ENCODE measurements around the gene POLR3E. TPM values are rescaled to one million over a fixed set of nuclear protein-coding genes. Genes with fewer than 3 reads are reported as not detected.
A peak's percentile ranks its signal among the peaks of the same experiment; 100 is the strongest.

Gene POLR3E
- total and polyA plus RNA-seq, 5 donors from 2014 or later = 10.2 to 249 (median 16.2) TPM

DNA sequence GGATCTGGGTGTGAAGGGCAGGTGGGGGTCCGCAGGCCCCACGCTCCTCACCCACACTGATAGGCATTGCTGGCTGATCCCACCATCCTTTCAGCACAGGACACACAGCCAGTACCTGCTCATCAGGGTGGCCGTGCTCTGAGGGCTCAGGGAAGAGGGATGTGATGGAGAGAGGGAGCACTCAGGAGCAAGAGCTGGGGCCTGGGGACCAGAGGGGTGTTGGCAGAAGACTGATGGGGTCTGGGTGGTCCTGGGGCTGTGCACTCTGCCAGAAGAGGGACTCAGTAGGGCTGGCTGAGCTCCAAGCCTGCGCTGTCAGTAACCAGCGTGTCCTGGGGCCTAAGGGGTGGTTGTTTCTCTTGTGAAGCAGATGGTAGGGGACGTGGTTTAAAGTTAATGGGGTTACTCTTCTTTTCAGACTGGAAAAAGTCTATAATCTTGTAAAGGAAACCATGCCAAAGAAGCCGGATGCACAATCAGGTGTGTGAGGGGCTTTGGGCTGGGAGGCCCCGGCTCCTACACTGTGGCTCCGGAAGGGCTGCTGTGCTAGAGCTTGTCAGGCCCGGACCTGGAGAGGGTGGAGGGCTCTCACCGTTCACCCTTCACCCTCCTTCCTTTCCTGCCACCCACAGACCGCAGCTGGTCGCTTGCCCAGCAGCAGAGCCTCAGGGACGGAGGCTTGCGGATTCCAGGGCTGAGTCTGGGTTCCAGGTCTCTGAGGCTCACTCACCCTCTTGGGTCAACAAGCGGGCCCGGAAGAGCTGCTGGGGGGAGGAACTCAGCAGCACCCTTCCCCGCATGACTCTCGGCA lies 27.8 kb downstream of the POLR3E start:
- ATAC-seq (ENCODE audit: low read depth in 2 of 2) (no peak), DNase-seq (no peak)
- no peaks in the 10 kb centered on the region for H3K27me3 Mint-ChIP-seq
- Histone ChIP-seq H3K27me3 (ENCODE audit: control insufficient read depth, insufficient read depth, low read length) (no peaks in the 10 kb centered on the region), H3K27ac (ENCODE audit: insufficient read depth, low read length, poor library complexity, severe bottlenecking) (no peak overlapping the region), H3K36me3 (ENCODE audit: control insufficient read depth, insufficient read depth, low read length) (peaks cover 75% of the 10 kb centered on the region), H3K9me3 (ENCODE audit: control insufficient read depth in 2 of 2, low read length in 2 of 2) (no peaks in the 10 kb centered on the region), H3K4me1 (ENCODE audit: control insufficient read depth, insufficient read depth, low read length, poor library complexity, severe bottlenecking) (peaks cover 3% of the 10 kb centered on the region), H3K4me3 (ENCODE audit: low read depth, low read length) (no peak overlapping the region)
- H3K4me1 Mint-ChIP-seq = peaks cover 6 to 22% (median 11%) of the 10 kb centered on the region in 4 donors
- H3K9me3 Mint-ChIP-seq = no peaks in the 10 kb centered on the region
- H3K4me3 Mint-ChIP-seq = no peak overlapping the region
- peaks cover 16% of the 10 kb centered on the region for H3K36me3 Mint-ChIP-seq
- peak overlapping the region in 1 of 3 donors; percentile 59 for H3K27ac Mint-ChIP-seq

DNA sequence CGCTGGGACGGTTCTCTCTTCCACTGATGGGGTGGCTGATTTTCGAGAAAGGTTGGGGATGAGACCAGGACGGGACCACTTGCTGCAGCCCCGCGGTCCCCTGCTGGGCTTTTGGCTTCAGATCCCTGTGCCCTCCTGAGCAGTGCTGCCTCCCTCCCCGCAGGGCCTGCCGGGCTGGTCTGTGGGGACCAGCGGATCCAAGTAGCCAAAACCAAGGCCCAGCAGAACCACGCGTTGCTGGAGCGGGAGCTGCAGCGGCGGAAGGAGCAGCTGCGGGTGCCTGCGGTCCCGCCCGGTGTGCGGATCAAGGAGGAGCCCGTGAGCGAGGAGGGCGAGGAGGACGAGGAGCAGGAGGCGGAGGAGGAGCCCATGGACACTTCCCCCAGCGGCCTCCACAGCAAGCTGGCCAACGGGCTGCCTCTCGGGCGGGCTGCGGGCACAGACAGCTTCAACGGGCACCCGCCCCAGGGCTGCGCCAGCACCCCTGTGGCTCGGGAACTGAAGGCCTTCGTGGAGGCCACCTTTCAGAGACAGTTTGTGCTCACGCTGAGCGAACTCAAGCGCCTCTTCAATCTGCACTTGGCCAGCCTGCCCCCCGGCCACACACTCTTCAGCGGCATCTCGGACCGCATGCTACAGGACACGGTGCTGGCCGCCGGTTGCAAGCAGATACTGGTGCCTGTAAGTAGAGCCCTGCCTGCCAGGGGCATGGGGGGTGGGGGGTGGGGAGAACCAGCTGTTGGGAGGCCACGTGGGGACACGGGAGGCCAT lies 28.6 kb downstream of the POLR3E start:
- no peaks in the 10 kb centered on the region for H3K9me3 Mint-ChIP-seq
- no peak for ATAC-seq (ENCODE audit: low read depth in 2 of 2)
- H3K27me3 ChIP-seq (ENCODE audit: control insufficient read depth, insufficient read depth, low read length) = no peaks in the 10 kb centered on the region
- H3K9me3 ChIP-seq (ENCODE audit: control insufficient read depth in 2 of 2, low read length in 2 of 2) = no peaks in the 10 kb centered on the region
- H3K4me3 Mint-ChIP-seq = no peak overlapping the region
- H3K4me1 ChIP-seq (ENCODE audit: control insufficient read depth, insufficient read depth, low read length, poor library complexity, severe bottlenecking) = peaks cover 3% of the 10 kb centered on the region
- H3K27ac Mint-ChIP-seq = peak overlapping the region in 1 of 3 donors; percentile 38
- peaks cover 19% of the 10 kb centered on the region for H3K36me3 Mint-ChIP-seq
- DNase-seq = no peak
- H3K36me3 ChIP-seq (ENCODE audit: control insufficient read depth, insufficient read depth, low read length) = peaks cover 75% of the 10 kb centered on the region
- H3K4me1 Mint-ChIP-seq = peaks cover 6 to 28% (median 15%) of the 10 kb centered on the region in 4 donors
- no peak overlapping the region for H3K4me3 ChIP-seq (ENCODE audit: low read depth, low read length)
- H3K27me3 Mint-ChIP-seq = no peaks in the 10 kb centered on the region
- H3K27ac ChIP-seq (ENCODE audit: insufficient read depth, low read length, poor library complexity, severe bottlenecking) = no peak overlapping the region

DNA sequence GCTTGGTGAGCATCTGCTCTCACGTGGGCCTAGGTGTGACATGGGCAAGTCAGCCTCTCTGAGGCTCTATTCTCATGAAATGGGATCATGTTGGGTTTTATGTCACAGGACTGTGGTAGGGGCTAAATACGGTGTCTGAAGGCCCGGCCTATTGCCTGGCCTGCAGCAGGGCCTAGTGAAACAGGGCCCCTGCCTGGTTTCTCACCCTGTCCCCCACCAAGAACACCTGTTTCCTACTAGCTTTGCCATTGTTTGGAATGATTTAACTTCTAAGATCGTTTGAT lies 29.1 kb downstream of the POLR3E start:
- Histone ChIP-seq H3K27ac (ENCODE audit: insufficient read depth, low read length, poor library complexity, severe bottlenecking) (no peak overlapping the region), H3K27me3 (ENCODE audit: control insufficient read depth, insufficient read depth, low read length) (no peaks in the 10 kb centered on the region), H3K4me1 (ENCODE audit: control insufficient read depth, insufficient read depth, low read length, poor library complexity, severe bottlenecking) (peaks cover 3% of the 10 kb centered on the region), H3K4me3 (ENCODE audit: low read depth, low read length) (no peak overlapping the region), H3K36me3 (ENCODE audit: control insufficient read depth, insufficient read depth, low read length) (peaks cover 75% of the 10 kb centered on the region), H3K9me3 (ENCODE audit: control insufficient read depth in 2 of 2, low read length in 2 of 2) (no peaks in the 10 kb centered on the region)
- no peak overlapping the region for H3K27ac Mint-ChIP-seq
- peaks cover 4 to 24% (median 12%) of the 10 kb centered on the region in 4 donors for H3K4me1 Mint-ChIP-seq
- peaks cover 17% of the 10 kb centered on the region for H3K36me3 Mint-ChIP-seq
- ATAC-seq (ENCODE audit: low read depth in 2 of 2) (no peak), DNase-seq (no peak)
- no peaks in the 10 kb centered on the region for H3K27me3 Mint-ChIP-seq
- H3K4me3 Mint-ChIP-seq = no peak overlapping the region
- H3K9me3 Mint-ChIP-seq = no peaks in the 10 kb centered on the region

DNA sequence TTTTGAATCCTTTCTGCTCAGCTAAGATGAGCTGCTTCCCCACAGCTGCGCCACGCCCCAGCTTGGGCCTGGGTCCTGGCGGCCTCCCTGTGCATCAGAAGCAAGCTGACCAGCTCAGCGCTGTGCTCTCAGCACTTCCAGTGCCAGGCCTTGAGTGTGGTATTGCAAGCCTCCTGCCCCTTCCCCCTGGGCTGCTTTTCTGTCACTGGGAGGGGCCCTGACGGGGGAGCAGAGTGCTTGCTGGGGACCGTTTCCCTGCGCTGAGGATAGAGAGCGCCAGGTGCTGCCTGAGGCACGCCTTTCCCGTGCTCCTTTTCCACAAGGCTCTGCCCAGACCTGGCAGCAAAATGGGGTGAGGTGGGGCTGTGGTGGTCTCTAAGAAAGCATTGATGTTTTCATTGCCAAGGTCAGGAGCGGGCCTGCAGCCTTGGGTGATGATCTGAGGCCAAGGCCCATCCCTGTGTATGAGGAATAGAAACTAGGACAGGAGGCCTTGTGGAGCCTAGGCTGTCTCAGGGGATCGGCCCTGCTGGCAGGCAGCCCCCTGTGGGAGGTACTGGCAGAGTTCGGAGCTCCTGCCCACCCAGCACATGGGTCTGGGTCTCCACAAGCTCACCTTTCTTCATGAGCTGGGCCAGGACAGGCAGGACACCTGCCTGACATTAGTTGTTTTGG lies 29.7 kb downstream of the POLR3E start:
- H3K4me3 ChIP-seq (ENCODE audit: low read depth, low read length) = no peak overlapping the region
- ATAC-seq (ENCODE audit: low read depth in 2 of 2) (no peak), DNase-seq (no peak)
- peaks cover 3% of the 10 kb centered on the region for H3K4me1 ChIP-seq (ENCODE audit: control insufficient read depth, insufficient read depth, low read length, poor library complexity, severe bottlenecking)
- peaks cover 8 to 23% (median 14%) of the 10 kb centered on the region in 4 donors for H3K4me1 Mint-ChIP-seq
- H3K36me3 ChIP-seq (ENCODE audit: control insufficient read depth, insufficient read depth, low read length) = peaks cover 75% of the 10 kb centered on the region
- no peaks in the 10 kb centered on the region for H3K9me3 ChIP-seq (ENCODE audit: control insufficient read depth in 2 of 2, low read length in 2 of 2)
- H3K27ac Mint-ChIP-seq = peak overlapping the region; percentile 42 to 54 (median 43)
- H3K27me3 ChIP-seq (ENCODE audit: control insufficient read depth, insufficient read depth, low read length) = no peaks in the 10 kb centered on the region
- H3K27me3 Mint-ChIP-seq = no peaks in the 10 kb centered on the region
- peaks cover 21% of the 10 kb centered on the region for H3K36me3 Mint-ChIP-seq
- no peak overlapping the region for H3K27ac ChIP-seq (ENCODE audit: insufficient read depth, low read length, poor library complexity, severe bottlenecking)
- H3K4me3 Mint-ChIP-seq = peak overlapping the region in 2 of 4 donors; percentile 7 to 91
- no peaks in the 10 kb centered on the region for H3K9me3 Mint-ChIP-seq

DNA sequence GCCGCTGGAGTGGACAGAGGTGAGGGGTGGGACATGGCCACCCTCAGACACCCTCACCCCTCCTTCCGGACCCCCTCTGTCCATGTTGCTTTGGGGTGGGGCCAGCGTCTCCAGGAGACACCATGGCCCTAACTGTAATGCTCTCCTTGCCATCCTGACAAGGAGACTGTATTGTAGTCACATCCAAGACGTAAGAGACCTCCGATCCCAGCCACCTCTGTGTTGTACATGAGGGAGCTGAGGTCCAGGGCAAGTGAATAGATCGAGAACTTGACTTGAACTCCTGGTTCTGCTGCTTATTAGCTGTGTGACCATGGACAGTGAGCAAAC lies 30.2 kb downstream of the POLR3E start:
- no peaks in the 10 kb centered on the region for H3K9me3 Mint-ChIP-seq
- ATAC-seq (ENCODE audit: low read depth in 2 of 2) = no peak

DNA sequence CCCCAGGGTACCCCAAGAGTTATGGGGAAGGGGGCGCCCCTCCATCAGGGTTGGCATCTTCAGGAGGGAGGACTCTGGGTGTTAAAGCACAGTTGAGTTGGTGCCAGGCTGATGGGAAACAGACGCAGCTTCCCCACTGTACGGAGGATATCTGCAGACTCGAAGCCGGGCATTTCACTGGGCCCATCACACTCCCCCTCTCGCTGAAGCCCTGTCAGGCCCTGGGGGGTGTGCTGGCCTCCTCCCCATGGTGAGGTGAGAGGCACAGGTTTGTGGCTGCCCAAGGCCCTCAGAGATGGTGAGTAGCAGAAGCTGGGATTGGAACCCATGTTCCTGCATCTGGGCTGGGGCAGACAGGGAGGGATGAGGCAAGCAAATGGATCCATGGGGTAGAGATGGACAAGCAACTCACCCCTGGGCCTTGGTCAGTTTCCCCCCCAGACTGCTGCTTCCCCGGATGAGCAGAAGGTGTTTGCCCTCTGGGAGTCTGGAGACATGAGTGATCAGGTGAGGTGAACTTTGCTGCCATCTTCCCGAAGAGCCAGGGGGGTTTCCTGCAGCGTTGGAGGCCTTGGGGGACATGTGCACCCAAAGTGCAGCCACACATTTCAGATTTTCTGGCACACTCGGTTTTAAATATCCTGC lies 31.0 kb downstream of the POLR3E start:
- DNase-seq (no peak), ATAC-seq (ENCODE audit: low read depth in 2 of 2) (no peak)
- Histone ChIP-seq H3K27ac (ENCODE audit: insufficient read depth, low read length, poor library complexity, severe bottlenecking) (no peak overlapping the region), H3K4me1 (ENCODE audit: control insufficient read depth, insufficient read depth, low read length, poor library complexity, severe bottlenecking) (peaks cover 3% of the 10 kb centered on the region), H3K36me3 (ENCODE audit: control insufficient read depth, insufficient read depth, low read length) (peaks cover 81% of the 10 kb centered on the region), H3K4me3 (ENCODE audit: low read depth, low read length) (no peak overlapping the region), H3K27me3 (ENCODE audit: control insufficient read depth, insufficient read depth, low read length) (no peaks in the 10 kb centered on the region), H3K9me3 (ENCODE audit: control insufficient read depth in 2 of 2, low read length in 2 of 2) (no peaks in the 10 kb centered on the region)
- H3K36me3 Mint-ChIP-seq = peaks cover 28% of the 10 kb centered on the region
- H3K9me3 Mint-ChIP-seq = no peaks in the 10 kb centered on the region
- H3K27ac Mint-ChIP-seq = peak overlapping the region in 2 of 3 donors; percentile 25 to 54
- no peaks in the 10 kb centered on the region for H3K27me3 Mint-ChIP-seq
- no peak overlapping the region for H3K4me3 Mint-ChIP-seq
- peaks cover 8 to 23% (median 17%) of the 10 kb centered on the region in 4 donors for H3K4me1 Mint-ChIP-seq

More for the DNA sequence above, 30.2 kb downstream of the POLR3E start:
- peaks cover 3% of the 10 kb centered on the region for H3K4me1 ChIP-seq (ENCODE audit: control insufficient read depth, insufficient read depth, low read length, poor library complexity, severe bottlenecking)
- Mint-ChIP-seq H3K4me3 (peak overlapping the region in 1 of 4 donors; percentile 91), H3K27ac (peak overlapping the region in 2 of 3 donors; percentile 25 to 54), H3K4me1 (peaks cover 8 to 23% (median 16%) of the 10 kb centered on the region in 4 donors), H3K27me3 (no peaks in the 10 kb centered on the region), H3K36me3 (peaks cover 26% of the 10 kb centered on the region)
- peaks cover 77% of the 10 kb centered on the region for H3K36me3 ChIP-seq (ENCODE audit: control insufficient read depth, insufficient read depth, low read length)
- no peak overlapping the region for H3K4me3 ChIP-seq (ENCODE audit: low read depth, low read length)
- H3K27me3 ChIP-seq (ENCODE audit: control insufficient read depth, insufficient read depth, low read length) = no peaks in the 10 kb centered on the region
- DNase-seq = no peak
- no peak overlapping the region for H3K27ac ChIP-seq (ENCODE audit: insufficient read depth, low read length, poor library complexity, severe bottlenecking)
- no peaks in the 10 kb centered on the region for H3K9me3 ChIP-seq (ENCODE audit: control insufficient read depth in 2 of 2, low read length in 2 of 2)

DNA sequence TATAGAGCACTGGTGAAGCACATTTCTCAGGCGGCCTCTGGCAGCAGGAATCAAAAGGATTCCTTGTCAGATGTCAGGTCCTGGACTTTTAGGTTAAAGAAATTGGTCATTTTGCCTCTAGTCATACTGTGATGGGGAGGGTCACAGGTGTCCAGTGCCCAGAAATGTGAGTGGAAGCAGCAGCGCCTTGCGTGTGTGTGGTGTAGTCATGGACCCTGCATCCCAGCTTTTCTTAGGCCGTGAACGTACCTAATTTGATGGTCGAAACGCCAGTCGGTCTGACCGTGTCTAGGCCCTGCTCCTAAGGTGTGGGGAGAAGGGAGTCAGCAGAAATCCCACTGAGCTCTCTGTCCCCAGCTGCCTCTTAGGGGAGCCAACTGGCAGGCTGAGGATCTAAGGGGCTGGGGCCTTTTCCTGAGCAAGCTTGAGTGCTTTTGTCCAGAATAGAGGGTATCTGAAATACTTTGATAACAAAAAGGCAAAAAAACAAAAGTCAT lies 32.0 kb downstream of the POLR3E start:
- peaks cover 14 to 28% (median 20%) of the 10 kb centered on the region in 4 donors for H3K4me1 Mint-ChIP-seq
- no peaks in the 10 kb centered on the region for H3K9me3 ChIP-seq (ENCODE audit: control insufficient read depth in 2 of 2, low read length in 2 of 2)
- peaks cover 3% of the 10 kb centered on the region for H3K4me1 ChIP-seq (ENCODE audit: control insufficient read depth, insufficient read depth, low read length, poor library complexity, severe bottlenecking)
- no peak for ATAC-seq (ENCODE audit: low read depth in 2 of 2)
- no peak overlapping the region for H3K27ac ChIP-seq (ENCODE audit: insufficient read depth, low read length, poor library complexity, severe bottlenecking)
- no peaks in the 10 kb centered on the region for H3K27me3 ChIP-seq (ENCODE audit: control insufficient read depth, insufficient read depth, low read length)
- H3K27ac Mint-ChIP-seq = peak overlapping the region in 2 of 3 donors; percentile 41 to 71
- H3K36me3 Mint-ChIP-seq = peaks cover 38% of the 10 kb centered on the region
- H3K4me3 ChIP-seq (ENCODE audit: low read depth, low read length) = no peak overlapping the region
- DNase-seq = no peak
- no peaks in the 10 kb centered on the region for H3K27me3 Mint-ChIP-seq
- H3K4me3 Mint-ChIP-seq = no peak overlapping the region
- H3K9me3 Mint-ChIP-seq = peaks cover 0 to under 1% (median 0%) of the 10 kb centered on the region in 7 donors
- peaks cover 85% of the 10 kb centered on the region for H3K36me3 ChIP-seq (ENCODE audit: control insufficient read depth, insufficient read depth, low read length)

Measured in CD4-positive, CD25-positive, alpha-beta regulatory T cell (primary cell).